HepG2 (cell line): ENCODE measurements around the gene TUBB3. TPM values are rescaled to one million over a fixed set of nuclear protein-coding genes. Genes with fewer than 3 reads are reported as not detected.

Experiments used
- ATF6 ChIP-seq: sonication (generic); formaldehyde crosslinking; conservative IDR thresholded peaks from 2 replicates; pipeline ENCODE4 v1.4.0; 2020; ENCODE audit warnings: missing genetic modification reagents
- CBX2 ChIP-seq, 2 experiments: fragments of 200-600 bp in 1 of 2; sonication (generic); formaldehyde crosslinking in 1 of 2; IDR thresholded peaks; 2 replicates each; pipeline versions ENCODE4 v1.7.0 to v1.8.1; 2018 to 2022; ENCODE audit warnings: low read depth in 2 of 2, low read length in 1 of 2, mild to moderate bottlenecking in 1 of 2, missing genetic modification reagents in 1 of 2
- EHMT2 ChIP-seq: fragments of 200-600 bp; sonication (generic); IDR thresholded peaks from 2 replicates; pipeline ENCODE4 v1.7.0; 2017; ENCODE audit warnings: antibody characterized with exemption, low read depth, low read length, borderline replicate concordance
- GFI1 ChIP-seq: sonication (generic); formaldehyde crosslinking; IDR thresholded peaks from 2 replicates; pipeline ENCODE4 v1.5.0; 2020; ENCODE audit warnings: missing genetic modification reagents, mild to moderate bottlenecking, borderline replicate concordance
- HINFP ChIP-seq: sonication (generic); formaldehyde crosslinking; IDR thresholded peaks from 2 replicates; pipeline ENCODE4 v1.4.0; 2020; ENCODE audit warnings: low read depth, mild to moderate bottlenecking, missing genetic modification reagents
- IKZF5 ChIP-seq: IDR thresholded peaks from 2 replicates; pipeline ENCODE4 v1.6.1; 2018; ENCODE audit warnings: missing genetic modification reagents, mild to moderate bottlenecking, missing compliant biosample characterization
- KMT2A ChIP-seq: sonication (generic); formaldehyde crosslinking; IDR thresholded peaks from 2 replicates; pipeline ENCODE4 v1.4.0; 2020; ENCODE audit warnings: missing genetic modification reagents
- MAFF ChIP-seq: IDR thresholded peaks from 2 replicates; pipeline ENCODE4 v1.6.1; 2011; ENCODE audit warnings: low read depth, low read length, improper control_type of control experiment
- NBN ChIP-seq: fragments of 450-650 bp; conservative IDR thresholded peaks from 2 replicates; pipeline ENCODE4 v1.6.1; 2017
- NR2F2 ChIP-seq: IDR thresholded peaks from 2 replicates; pipeline ENCODE4 v1.6.1; 2012; ENCODE audit warnings: low read depth, inconsistent platforms, borderline replicate concordance
- PHB2 ChIP-seq: fragments of 450-650 bp; IDR thresholded peaks from 2 replicates; pipeline ENCODE4 v1.6.1; 2018; ENCODE audit not compliant: partially characterized antibody
- RNF2 ChIP-seq: fragments of 450-650 bp; conservative IDR thresholded peaks from 2 replicates; pipeline ENCODE4 v1.6.1; 2016; ENCODE audit warnings: low read depth
- RNF219 ChIP-seq: sonication (generic); formaldehyde crosslinking; IDR thresholded peaks from 2 replicates; pipeline ENCODE4 v1.5.0; 2020; ENCODE audit warnings: mild to moderate bottlenecking, missing genetic modification reagents
- TIGD3 ChIP-seq: sonication (generic); formaldehyde crosslinking; IDR thresholded peaks from 2 replicates; pipeline ENCODE4 v1.5.1; 2020; ENCODE audit warnings: mild to moderate bottlenecking, missing genetic modification reagents, borderline replicate concordance
- ZNF292 ChIP-seq: sonication (generic); formaldehyde crosslinking; IDR thresholded peaks from 2 replicates; pipeline ENCODE4 v1.8.1; 2022; ENCODE audit warnings: mild to moderate bottlenecking, low read depth, missing genetic modification reagents, borderline replicate concordance
- ZNF431 ChIP-seq: sonication (generic); formaldehyde crosslinking; IDR thresholded peaks from 2 replicates; pipeline ENCODE4 v1.9.0; 2022; ENCODE audit warnings: missing genetic modification reagents, low read depth, mild to moderate bottlenecking, borderline replicate concordance
- ZNF460 ChIP-seq: sonication (generic); formaldehyde crosslinking; IDR thresholded peaks from 2 replicates; pipeline ENCODE4 v1.5.1; 2020; ENCODE audit warnings: missing genetic modification reagents, mild to moderate bottlenecking, borderline replicate concordance
- ZNF468 ChIP-seq: sonication (generic); formaldehyde crosslinking; IDR thresholded peaks from 2 replicates; pipeline ENCODE4 v1.8.0; 2022; ENCODE audit warnings: mild to moderate bottlenecking, moderate library complexity, missing genetic modification reagents
- ZNF605 ChIP-seq: sonication (generic); formaldehyde crosslinking; IDR thresholded peaks from 2 replicates; pipeline ENCODE4 v1.8.0; 2022; ENCODE audit warnings: mild to moderate bottlenecking, missing genetic modification reagents
- ZNF7 ChIP-seq: IDR thresholded peaks from 2 replicates; pipeline ENCODE4 v1.6.1; 2016; ENCODE audit warnings: missing biosample characterization, missing genetic modification reagents
- ZNF841 ChIP-seq: sonication (generic); formaldehyde crosslinking; IDR thresholded peaks from 2 replicates; pipeline ENCODE4 v1.8.1; 2023; ENCODE audit warnings: missing genetic modification reagents, borderline replicate concordance
- polyA plus RNA-seq, 8 experiments: library from polyadenylated mRNA; depleted of rRNA in 3 of 8; stranded (reverse) in 7 of 8; unstranded in 1 of 8; fragments of >200 nt; fragmentation: Illumina TruSeq in 4 of 8; extraction: Trizol in 4 of 8; gene quantifications; 2 replicates each; pipeline versions ENCODE4 v1.2.1 to v1.2.3, GENCODE V29; 2011 to 2016; ENCODE audit warnings: low read depth in 4 of 8, missing spikeins in 1 of 8, mixed read lengths in 1 of 8; ENCODE audit not compliant: insufficient read depth in 1 of 8
- total RNA-seq, 5 experiments: library from RNA; depleted of rRNA; stranded (reverse); fragments of >200 nt; fragmentation: Illumina TruSeq; extraction: Trizol; gene quantifications; 2 replicates each; pipeline ENCODE4 v1.2.3, GENCODE V29; 2016; ENCODE audit warnings: low read depth in 1 of 5

Gene TUBB3
- total and polyA plus RNA-seq, 2 of the 13 experiments (the other 11 are each of a cell fraction or from before 2014, with no cell fraction given): 110 to 185 TPM

- peak; percentile 95; the same call in 1 of the 2 replicates for TF ChIP-seq TIGD3 (CRISPR knock-in tag)
- TF ChIP-seq ZNF431: peak; percentile 76; the same call in 1 of the 2 replicates
- TF ChIP-seq ZNF841 (CRISPR knock-in tag): no peak; the same call in 1 of the 2 replicates
- TF ChIP-seq IKZF5 (CRISPR knock-in tag): peak; percentile 99
- TF ChIP-seq PHB2: no peak
- no peak for TF ChIP-seq CBX2 (IDR thresholded peaks at IDR 0.05; ENCODE audit: low read depth, low read length)
- TF ChIP-seq CBX2 (CRISPR knock-in tag; IDR thresholded peaks at IDR 0.05; ENCODE audit: low read depth): peak; percentile 73; the same call in 1 of the 2 replicates
- no peak for TF ChIP-seq RNF219 (CRISPR knock-in tag)
- TF ChIP-seq HINFP (CRISPR knock-in tag): peak; percentile 96
- peak; percentile 20; the same call in 1 of the 2 replicates for TF ChIP-seq ZNF460 (CRISPR knock-in tag)
- no peak for TF ChIP-seq MAFF
- no peak for TF ChIP-seq NR2F2
- no peak; the same call in 1 of the 2 replicates for TF ChIP-seq ZNF468 (CRISPR knock-in tag)
- peak; percentile 97 for TF ChIP-seq ZNF292 (CRISPR knock-in tag)
- peak; percentile 50; the same call in 1 of the 2 replicates for TF ChIP-seq ZNF7 (CRISPR knock-in tag)
- TF ChIP-seq GFI1 (CRISPR knock-in tag): peak; percentile 76; the same call in 1 of the 2 replicates
- no peak for TF ChIP-seq EHMT2
- TF ChIP-seq RNF2: peak; percentile 97
- TF ChIP-seq ATF6: peak; percentile 97
- no peak for TF ChIP-seq NBN
- peak; percentile 92 for TF ChIP-seq KMT2A (CRISPR knock-in tag)
- TF ChIP-seq ZNF605 (CRISPR knock-in tag): peak; percentile 94
These were observed 5.2 kb upstream of the TUBB3 start (continued) for GRCh38 chr16:89917773-89918452.
